Measurements from ENCODE around the gene CERS3. TPM values are rescaled to one million over a fixed set of nuclear protein-coding genes. Genes with fewer than 3 reads are reported as not detected.

The CERS3 gene
- total and polyA plus RNA-seq, 4 donors = not detected

DNA sequence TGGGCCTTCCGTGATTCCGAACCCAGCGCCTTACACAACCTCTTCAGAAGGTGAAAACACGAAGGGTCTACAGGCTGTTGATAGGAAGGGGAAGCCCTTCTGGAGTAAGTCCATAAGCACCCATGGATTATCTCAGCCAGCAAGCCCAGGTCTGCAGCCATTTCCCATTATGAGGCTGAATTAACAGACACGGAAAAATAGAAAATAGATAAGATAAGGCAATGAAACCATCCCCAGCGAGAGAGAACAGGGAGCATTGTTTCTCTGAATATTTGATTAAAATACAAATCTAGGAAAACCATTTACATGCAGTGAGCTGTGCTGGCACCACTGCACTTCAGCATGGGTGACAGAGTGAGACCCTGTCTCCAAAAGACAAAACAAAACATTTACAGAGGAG, 16.2 kb upstream of the CERS3 start (continued):
- TF ChIP-seq, protein P1, sequence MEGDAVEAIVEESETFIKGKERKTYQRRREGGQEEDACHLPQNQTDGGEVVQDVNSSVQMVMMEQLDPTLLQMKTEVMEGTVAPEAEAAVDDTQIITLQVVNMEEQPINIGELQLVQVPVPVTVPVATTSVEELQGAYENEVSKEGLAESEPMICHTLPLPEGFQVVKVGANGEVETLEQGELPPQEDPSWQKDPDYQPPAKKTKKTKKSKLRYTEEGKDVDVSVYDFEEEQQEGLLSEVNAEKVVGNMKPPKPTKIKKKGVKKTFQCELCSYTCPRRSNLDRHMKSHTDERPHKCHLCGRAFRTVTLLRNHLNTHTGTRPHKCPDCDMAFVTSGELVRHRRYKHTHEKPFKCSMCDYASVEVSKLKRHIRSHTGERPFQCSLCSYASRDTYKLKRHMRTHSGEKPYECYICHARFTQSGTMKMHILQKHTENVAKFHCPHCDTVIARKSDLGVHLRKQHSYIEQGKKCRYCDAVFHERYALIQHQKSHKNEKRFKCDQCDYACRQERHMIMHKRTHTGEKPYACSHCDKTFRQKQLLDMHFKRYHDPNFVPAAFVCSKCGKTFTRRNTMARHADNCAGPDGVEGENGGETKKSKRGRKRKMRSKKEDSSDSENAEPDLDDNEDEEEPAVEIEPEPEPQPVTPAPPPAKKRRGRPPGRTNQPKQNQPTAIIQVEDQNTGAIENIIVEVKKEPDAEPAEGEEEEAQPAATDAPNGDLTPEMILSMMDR (IDR thresholded peaks at IDR 0.05; ENCODE audit: low read depth, low read length, missing input control) = no peak

DNA sequence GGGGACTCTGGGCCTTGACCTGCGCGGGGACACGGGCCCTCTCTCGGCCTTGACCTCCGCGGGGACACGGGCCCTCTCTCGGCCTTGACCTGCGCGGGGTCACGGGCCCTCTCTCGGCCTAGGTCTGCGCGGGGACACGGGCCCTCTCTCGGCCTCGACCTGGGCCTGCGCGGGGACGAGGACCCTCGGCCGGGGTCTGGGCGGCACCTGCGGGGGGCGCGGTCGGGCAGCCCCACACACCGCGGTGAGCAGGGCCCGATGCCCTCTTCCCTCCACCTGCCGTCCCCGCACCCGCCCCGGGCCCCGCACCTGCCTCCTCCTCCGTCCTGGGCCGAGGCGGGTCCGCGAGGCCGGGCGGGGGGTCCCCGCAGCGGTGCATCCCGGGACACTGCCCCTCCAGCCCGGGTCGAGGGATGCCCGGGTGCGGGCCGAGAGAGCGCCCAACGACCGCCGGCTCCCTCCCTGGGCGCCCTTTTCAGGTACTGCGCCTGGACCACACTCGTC, 15.6 kb upstream of the CERS3 start:
- Histone ChIP-seq H3K36me3 (ENCODE audit: control insufficient read depth in 4 of 4, insufficient read depth in 3 of 4, low read depth in 1 of 4, low read length in 3 of 4) (no peaks in the 10 kb centered on the region), H3K9ac (ENCODE audit: low read depth in 1 of 2, low read length in 2 of 2) (no peak overlapping the region), H3K9me3 (ENCODE audit: control insufficient read depth in 4 of 4, low read length in 3 of 4) (no peaks in the 10 kb centered on the region), H3K27me3 (ENCODE audit: control insufficient read depth in 4 of 4, insufficient read depth in 4 of 4, low read length in 3 of 4) (peaks cover 0 to 2% (median under 1%) of the 10 kb centered on the region in 4 donors), H3K4me3 (ENCODE audit: low read depth in 1 of 3, low read length in 3 of 3) (no peak overlapping the region), H3K4me1 (ENCODE audit: control insufficient read depth in 4 of 4, insufficient read depth in 4 of 4, low read length in 3 of 4) (no peaks in the 10 kb centered on the region), H3K27ac (ENCODE audit: low read depth in 1 of 2, low read length in 2 of 2) (no peak overlapping the region)
- DNase-seq (ENCODE audit: low spot score) = no peak
- 23% methylated on average over 57 of the region's 57 CpGs for WGBS
- TF ChIP-seq, protein P1 (IDR thresholded peaks at IDR 0.05; ENCODE audit: low read depth, low read length, missing input control) = no peak
- TF ChIP-seq FOXA1 (IDR thresholded peaks at IDR 0.05) = no peak

DNA sequence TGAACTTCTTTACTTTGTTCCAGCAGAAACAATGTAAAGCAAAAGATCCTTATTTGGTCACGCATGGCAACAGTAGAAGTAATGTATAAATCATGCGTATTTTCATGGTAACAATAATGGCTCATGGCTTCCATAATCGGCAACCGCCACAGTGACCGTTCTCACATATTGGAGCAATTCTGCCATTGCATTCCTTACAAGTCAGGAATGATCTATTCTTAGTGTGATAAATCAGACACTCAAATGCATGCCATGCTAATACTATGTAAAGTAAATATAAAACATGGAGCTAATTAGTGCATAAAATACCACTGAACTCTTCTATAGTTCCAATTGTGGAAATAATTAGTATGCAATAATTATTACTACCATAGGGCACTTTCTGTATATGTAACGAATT, 13.5 kb upstream of the CERS3 start:
- DNase-seq (ENCODE audit: low spot score) = no peak
- Histone ChIP-seq H3K27me3 (ENCODE audit: control insufficient read depth in 4 of 4, insufficient read depth in 4 of 4, low read length in 3 of 4) (peaks cover 0 to 2% (median under 1%) of the 10 kb centered on the region in 4 donors), H3K9ac (ENCODE audit: low read depth in 1 of 2, low read length in 2 of 2) (no peak overlapping the region), H3K4me3 (ENCODE audit: low read depth in 1 of 3, low read length in 3 of 3) (no peak overlapping the region), H3K36me3 (ENCODE audit: control insufficient read depth in 4 of 4, insufficient read depth in 3 of 4, low read depth in 1 of 4, low read length in 3 of 4) (no peaks in the 10 kb centered on the region), H3K4me1 (ENCODE audit: control insufficient read depth in 4 of 4, insufficient read depth in 4 of 4, low read length in 3 of 4) (no peaks in the 10 kb centered on the region), H3K9me3 (ENCODE audit: control insufficient read depth in 4 of 4, low read length in 3 of 4) (no peaks in the 10 kb centered on the region), H3K27ac (ENCODE audit: low read depth in 1 of 2, low read length in 2 of 2) (no peak overlapping the region)
- TF ChIP-seq SP1 (IDR thresholded peaks at IDR 0.05) (no peak), JUND (IDR thresholded peaks at IDR 0.05) (no peak), RXRA (IDR thresholded peaks at IDR 0.05) (no peak), YY1 (IDR thresholded peaks at IDR 0.05) (no peak), HNF4G (IDR thresholded peaks at IDR 0.05) (no peak), EGR1 (IDR thresholded peaks at IDR 0.05; ENCODE audit: low read depth in 2 of 2) (no peak)
- TF ChIP-seq, protein P2, sequence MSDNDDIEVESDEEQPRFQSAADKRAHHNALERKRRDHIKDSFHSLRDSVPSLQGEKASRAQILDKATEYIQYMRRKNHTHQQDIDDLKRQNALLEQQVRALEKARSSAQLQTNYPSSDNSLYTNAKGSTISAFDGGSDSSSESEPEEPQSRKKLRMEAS (IDR thresholded peaks at IDR 0.05) = no peak
- TF ChIP-seq, protein P1 (IDR thresholded peaks at IDR 0.05; ENCODE audit: low read depth, low read length, missing input control) = no peak
- 94% methylated on average over 6 of the region's 6 CpGs for WGBS

Data from liver (tissue), 9 donors.